Neural progenitor cell (in vitro differentiated cells): ENCODE measurements around the gene NSUN5.

ENCODE experiments used
- EZH2 ChIP-seq: fragments of 200-600 bp; sonication (generic); IDR thresholded peaks from 2 replicates; pipeline ENCODE4 v1.6.1; 2017; ENCODE audit warnings: antibody characterized with exemption, mild to moderate bottlenecking, moderate library complexity
- TF ChIP-seq, protein P1 (sequence below): fragments of 200-600 bp; sonication (generic); IDR thresholded peaks from 2 replicates; pipeline ENCODE4 v1.5.1; 2017; ENCODE audit warnings: antibody characterized with exemption, mild to moderate bottlenecking

GRCh38 chr7:73350306-73351068, 41.9 kb upstream of the NSUN5 start:
- TF ChIP-seq, protein P1, sequence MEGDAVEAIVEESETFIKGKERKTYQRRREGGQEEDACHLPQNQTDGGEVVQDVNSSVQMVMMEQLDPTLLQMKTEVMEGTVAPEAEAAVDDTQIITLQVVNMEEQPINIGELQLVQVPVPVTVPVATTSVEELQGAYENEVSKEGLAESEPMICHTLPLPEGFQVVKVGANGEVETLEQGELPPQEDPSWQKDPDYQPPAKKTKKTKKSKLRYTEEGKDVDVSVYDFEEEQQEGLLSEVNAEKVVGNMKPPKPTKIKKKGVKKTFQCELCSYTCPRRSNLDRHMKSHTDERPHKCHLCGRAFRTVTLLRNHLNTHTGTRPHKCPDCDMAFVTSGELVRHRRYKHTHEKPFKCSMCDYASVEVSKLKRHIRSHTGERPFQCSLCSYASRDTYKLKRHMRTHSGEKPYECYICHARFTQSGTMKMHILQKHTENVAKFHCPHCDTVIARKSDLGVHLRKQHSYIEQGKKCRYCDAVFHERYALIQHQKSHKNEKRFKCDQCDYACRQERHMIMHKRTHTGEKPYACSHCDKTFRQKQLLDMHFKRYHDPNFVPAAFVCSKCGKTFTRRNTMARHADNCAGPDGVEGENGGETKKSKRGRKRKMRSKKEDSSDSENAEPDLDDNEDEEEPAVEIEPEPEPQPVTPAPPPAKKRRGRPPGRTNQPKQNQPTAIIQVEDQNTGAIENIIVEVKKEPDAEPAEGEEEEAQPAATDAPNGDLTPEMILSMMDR, result no peak
- no peak for TF ChIP-seq EZH2
